GM12878 (cell line): ENCODE data around the gene PALLD. TPM values are rescaled to one million over a fixed set of nuclear protein-coding genes. Genes with fewer than 3 reads are reported as not detected.
A peak's percentile ranks its signal among the peaks of the same experiment; 100 is the strongest.
"Not testable (repeated sequence)": the region's sequence is repeated elsewhere in the genome, so short reads cannot be mapped to it uniquely, and the experiment has no call there.

ENCODE experiments used
- ATAC-seq: fragments of 200-7000 bp; cut with Tn5 transposase; 3 replicates; pipeline ENCODE4 v1.9.1; 2020; ENCODE audit warnings: mild to moderate bottlenecking, moderate library complexity
- BruUV-seq: library from RNA; stranded (reverse); fragments of 400-500 nt; replicated peaks from 2 replicates; lab custom pipeline; 2021; lab: Mats Ljungman, UMichigan
- CTCF ChIA-PET: fragments of 300-600 bp; sonication (Branson Sonifier 250); formaldehyde crosslinking; extraction: SDS; loops from one replicate; lab custom pipeline; 2021; ENCODE audit warnings: inconsistent platforms; lab: Yijun Ruan, JAX
- POLR2A ChIA-PET: fragments of 350-600 bp; formaldehyde crosslinking; extraction: SDS; loops from one replicate; lab custom pipeline; 2021; ENCODE audit warnings: inconsistent platforms; lab: Charles Lee
- RAD21 ChIA-PET: fragments of 300-600 bp; sonication (Branson Sonifier 250); formaldehyde crosslinking; loops from one replicate; lab custom pipeline; 2023; ENCODE audit warnings: antibody characterized with exemption; ENCODE audit not compliant: unreplicated experiment; lab: Charles Lee
- SMC1A ChIA-PET: fragments of 300-600 bp; sonication (Branson Sonifier 250); formaldehyde crosslinking; loops from one replicate; lab custom pipeline; 2023; ENCODE audit not compliant: unreplicated experiment, uncharacterized antibody; lab: Charles Lee
- DNase-seq: peaks from one replicate; pipeline ENCODE4 v3.0.0-alpha.2; 2011; ENCODE audit warnings: low read depth, low spot score
- FAIRE-seq: peaks from 3 replicates; lab custom pipeline; 2011; peaks lifted over from hg19 to GRCh38; lab: Jason Lieb, UNC
- H2AFZ ChIP-seq: 2 replicates; pipeline ENCODE4 v1.6.0; 2011; ENCODE audit warnings: low read depth, low read length, control low read depth; ENCODE audit not compliant: control insufficient read depth
- H3K27ac ChIP-seq: 2 replicates; pipeline ENCODE4 v1.5.1; 2011; ENCODE audit warnings: control low read depth; ENCODE audit not compliant: control insufficient read depth, insufficient read depth
- H3K27me3 ChIP-seq, 2 experiments: replicated peaks in 1 of 2; 2 replicates each; pipeline versions ENCODE4 v1.6.0 to v1.6.1; 2011; ENCODE audit warnings: low read length in 1 of 2; ENCODE audit not compliant: control insufficient read depth in 2 of 2, insufficient read depth in 2 of 2
- H3K36me3 ChIP-seq, 2 experiments: 2 replicates each; pipeline ENCODE4 v1.5.1; 2011; ENCODE audit warnings: low read length in 1 of 2; ENCODE audit not compliant: control insufficient read depth in 2 of 2, insufficient read depth in 2 of 2
- H3K4me1 ChIP-seq: 2 replicates; pipeline ENCODE4 v1.6.1; 2011; ENCODE audit warnings: mild to moderate bottlenecking, low read length, moderate library complexity, mixed read lengths; ENCODE audit not compliant: control insufficient read depth, insufficient read depth
- H3K4me2 ChIP-seq: 2 replicates; pipeline ENCODE4 v1.6.0; 2011; ENCODE audit warnings: control low read depth; ENCODE audit not compliant: control insufficient read depth, insufficient read depth
- H3K4me3 ChIP-seq: fragments of 200-600 bp; sonication (generic); 2 replicates; pipeline ENCODE4 v1.5.1; 2016
- H3K79me2 ChIP-seq: 2 replicates; pipeline ENCODE4 v1.6.0; 2011; ENCODE audit warnings: low read length; ENCODE audit not compliant: control insufficient read depth, insufficient read depth
- H3K9ac ChIP-seq: 2 replicates; pipeline ENCODE4 v1.8.0; 2011; ENCODE audit warnings: low read length, control low read depth, mixed read lengths; ENCODE audit not compliant: control insufficient read depth, insufficient read depth
- H3K9me3 ChIP-seq: replicated peaks from 3 replicates; pipeline ENCODE4 v1.5.1; 2011; ENCODE audit warnings: mild to moderate bottlenecking, low read length; ENCODE audit not compliant: control insufficient read depth, insufficient read depth
- H4K20me1 ChIP-seq: 2 replicates; pipeline ENCODE4 v1.6.0; 2011; ENCODE audit not compliant: control insufficient read depth, insufficient read depth
- BCL11A ChIP-seq: IDR thresholded peaks from 2 replicates; pipeline ENCODE4 v1.6.1; 2011; ENCODE audit warnings: low read depth, low read length
- BRCA1 ChIP-seq: IDR thresholded peaks from 2 replicates; pipeline ENCODE4 v1.6.1; 2011; ENCODE audit warnings: low read depth, low read length, improper control_type of control experiment
- EED ChIP-seq: sonication (generic); IDR thresholded peaks from 2 replicates; pipeline ENCODE4 v1.6.1; 2016; ENCODE audit warnings: antibody characterized with exemption, low read depth
- IKZF1 ChIP-seq: fragments of 450-650 bp; conservative IDR thresholded peaks from 2 replicates; pipeline ENCODE4 v1.6.1; 2017; ENCODE audit warnings: antibody characterized with exemption, mild to moderate bottlenecking
- IKZF2 ChIP-seq, 2 experiments: fragments of 450-650 bp; IDR thresholded peaks; 2 replicates each; pipeline ENCODE4 v1.6.1; 2017; ENCODE audit warnings: mild to moderate bottlenecking in 2 of 2, moderate library complexity in 2 of 2
- MEF2B ChIP-seq: fragments of 450-650 bp; IDR thresholded peaks from 2 replicates; pipeline ENCODE4 v1.6.1; 2018; ENCODE audit warnings: mild to moderate bottlenecking, moderate library complexity; ENCODE audit not compliant: partially characterized antibody, poor library complexity, severe bottlenecking
- NBN ChIP-seq: fragments of 450-650 bp; IDR thresholded peaks from 2 replicates; pipeline ENCODE4 v1.6.1; 2016
- SIN3A ChIP-seq: IDR thresholded peaks from 2 replicates; pipeline ENCODE4 v1.6.1; 2012; ENCODE audit warnings: low read depth, low read length, improper control_type of control experiment
- SMARCA5 ChIP-seq: fragments of 450-650 bp; IDR thresholded peaks from 2 replicates; pipeline ENCODE4 v1.6.1; 2017; ENCODE audit warnings: mild to moderate bottlenecking
- SPI1 ChIP-seq: IDR thresholded peaks from 2 replicates; pipeline ENCODE4 v1.6.1; 2011; ENCODE audit warnings: low read depth, mild to moderate bottlenecking, low read length, moderate library complexity, borderline replicate concordance; ENCODE audit not compliant: insufficient read depth
- ZNF24 ChIP-seq: fragments of 450-650 bp; IDR thresholded peaks from 2 replicates; pipeline ENCODE4 v1.6.1; 2017; ENCODE audit warnings: antibody characterized with exemption, mild to moderate bottlenecking
- in situ Hi-C: fragments of 300-500 bp; cut with MboI; formaldehyde crosslinking; loops from 9 replicates; pipeline ENCODE4 v1.14.3; 2018; ENCODE audit warnings: mixed read lengths
- intact Hi-C: fragments of 100-400 bp; cut with micrococcal nuclease; formaldehyde crosslinking; loops from one replicate; pipeline ENCODE4 v1.14.2; 2022; ENCODE audit not compliant: unreplicated experiment
- polyA plus RNA-seq, 11 experiments: library from polyadenylated mRNA; depleted of rRNA in 4 of 11; unstranded in 6 of 11; stranded (reverse) in 5 of 11; fragments of >200 nt; fragmentation: Nextera tagmentation in 4 of 11; fragmentation: Illumina TruSeq in 1 of 11; extraction: Ambion mirVana in 4 of 11; extraction: Trizol in 1 of 11; gene quantifications; 1 replicate in 1 of 11; 2 replicates in 10 of 11; pipeline versions ENCODE4 v1.2.1 to v1.2.3, GENCODE V29; 2011 to 2016; ENCODE audit warnings: inconsistent platforms in 2 of 11, missing spikeins in 2 of 11, low read depth in 1 of 11
- total RNA-seq, 4 experiments: library from RNA; depleted of rRNA in 3 of 4; stranded (reverse); fragments of >200 nt in 3 of 4; fragmentation: Illumina TruSeq in 1 of 4; extraction: Trizol in 1 of 4; gene quantifications; 2 replicates each; pipeline versions ENCODE4 v1.2.1 to v1.2.3, GENCODE V29; 2013 to 2021
- TF ChIP-seq, protein P1 (sequence below): IDR thresholded peaks from 2 replicates; pipeline ENCODE4 v1.6.1; 2012; ENCODE audit warnings: improper control_type of control experiment, low read depth, low read length; ENCODE audit not compliant: insufficient replicate concordance

PALLD gene
- total and polyA plus RNA-seq, 10 of the 15 experiments (the other 5 are each of a cell fraction or from before 2014, with no cell fraction given), result 1.0 to 7.7 (median 1.7) TPM

DNA sequence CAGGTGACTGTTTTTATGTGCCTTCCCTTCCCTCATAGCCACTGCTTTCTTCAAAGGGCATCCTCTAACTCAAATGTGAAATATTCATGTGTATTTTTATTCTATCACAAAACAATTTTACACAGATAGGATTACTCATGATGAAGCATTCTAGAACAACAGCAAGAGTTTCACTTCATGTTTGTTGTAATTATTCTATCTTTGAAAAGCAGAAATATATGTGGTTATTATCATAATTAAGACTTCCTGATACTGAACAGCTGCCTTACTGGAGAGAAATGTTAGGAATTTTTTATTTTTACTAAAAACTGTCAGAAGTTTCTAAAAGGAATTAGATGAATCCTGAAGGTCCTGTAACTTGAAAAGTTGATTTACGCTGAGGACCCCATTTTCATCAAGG lies 229.1 kb downstream of the PALLD start (continued):
- TF ChIP-seq, protein P1, sequence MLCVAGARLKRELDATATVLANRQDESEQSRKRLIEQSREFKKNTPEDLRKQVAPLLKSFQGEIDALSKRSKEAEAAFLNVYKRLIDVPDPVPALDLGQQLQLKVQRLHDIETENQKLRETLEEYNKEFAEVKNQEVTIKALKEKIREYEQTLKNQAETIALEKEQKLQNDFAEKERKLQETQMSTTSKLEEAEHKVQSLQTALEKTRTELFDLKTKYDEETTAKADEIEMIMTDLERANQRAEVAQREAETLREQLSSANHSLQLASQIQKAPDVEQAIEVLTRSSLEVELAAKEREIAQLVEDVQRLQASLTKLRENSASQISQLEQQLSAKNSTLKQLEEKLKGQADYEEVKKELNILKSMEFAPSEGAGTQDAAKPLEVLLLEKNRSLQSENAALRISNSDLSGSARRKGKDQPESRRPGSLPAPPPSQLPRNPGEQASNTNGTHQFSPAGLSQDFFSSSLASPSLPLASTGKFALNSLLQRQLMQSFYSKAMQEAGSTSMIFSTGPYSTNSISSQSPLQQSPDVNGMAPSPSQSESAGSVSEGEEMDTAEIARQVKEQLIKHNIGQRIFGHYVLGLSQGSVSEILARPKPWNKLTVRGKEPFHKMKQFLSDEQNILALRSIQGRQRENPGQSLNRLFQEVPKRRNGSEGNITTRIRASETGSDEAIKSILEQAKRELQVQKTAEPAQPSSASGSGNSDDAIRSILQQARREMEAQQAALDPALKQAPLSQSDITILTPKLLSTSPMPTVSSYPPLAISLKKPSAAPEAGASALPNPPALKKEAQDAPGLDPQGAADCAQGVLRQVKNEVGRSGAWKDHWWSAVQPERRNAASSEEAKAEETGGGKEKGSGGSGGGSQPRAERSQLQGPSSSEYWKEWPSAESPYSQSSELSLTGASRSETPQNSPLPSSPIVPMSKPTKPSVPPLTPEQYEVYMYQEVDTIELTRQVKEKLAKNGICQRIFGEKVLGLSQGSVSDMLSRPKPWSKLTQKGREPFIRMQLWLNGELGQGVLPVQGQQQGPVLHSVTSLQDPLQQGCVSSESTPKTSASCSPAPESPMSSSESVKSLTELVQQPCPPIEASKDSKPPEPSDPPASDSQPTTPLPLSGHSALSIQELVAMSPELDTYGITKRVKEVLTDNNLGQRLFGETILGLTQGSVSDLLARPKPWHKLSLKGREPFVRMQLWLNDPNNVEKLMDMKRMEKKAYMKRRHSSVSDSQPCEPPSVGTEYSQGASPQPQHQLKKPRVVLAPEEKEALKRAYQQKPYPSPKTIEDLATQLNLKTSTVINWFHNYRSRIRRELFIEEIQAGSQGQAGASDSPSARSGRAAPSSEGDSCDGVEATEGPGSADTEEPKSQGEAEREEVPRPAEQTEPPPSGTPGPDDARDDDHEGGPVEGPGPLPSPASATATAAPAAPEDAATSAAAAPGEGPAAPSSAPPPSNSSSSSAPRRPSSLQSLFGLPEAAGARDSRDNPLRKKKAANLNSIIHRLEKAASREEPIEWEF, result no peak
- TF ChIP-seq BRCA1 (no peak), NBN (no peak), BCL11A (no peak), MEF2B (no peak), ZNF24 (0 out of 2 replicates have a peak, but pooled peaks have one; percentile 27), SIN3A (no peak), IKZF2 (IDR thresholded peaks at IDR 0.05) (peak; percentile 50 to 65; a peak in 2 of 4 replicates), SMARCA5 (0 out of 2 replicates have a peak, but pooled peaks have one; percentile 70), SPI1 (peak; percentile 26; the same call in 1 of the 2 replicates), EED (no peak), IKZF1 (peak; percentile 48; the same call in 1 of the 2 replicates)

DNA sequence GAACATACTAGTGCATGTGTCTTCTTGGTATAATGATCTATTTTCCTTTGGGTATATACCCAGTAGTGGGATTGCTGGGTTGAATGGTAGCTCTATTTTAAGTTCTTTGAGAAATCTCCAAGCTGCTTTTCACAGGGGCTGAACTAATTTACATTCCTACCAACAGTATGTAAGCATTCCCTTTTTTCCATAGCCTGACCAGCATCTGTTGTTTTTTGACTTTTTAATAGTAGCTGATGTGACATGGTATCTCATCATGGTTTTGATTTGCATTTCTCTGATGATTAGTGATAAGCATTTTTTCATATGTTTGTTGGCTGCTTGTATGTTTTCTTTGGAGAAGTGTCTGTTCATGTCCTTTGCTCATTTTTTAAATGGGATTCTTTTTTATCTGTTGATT lies 230.3 kb downstream of the PALLD start:
- H3K27ac ChIP-seq, H4K20me1 ChIP-seq, DNase-seq, H3K79me2 ChIP-seq, H3K27me3 ChIP-seq, H2AFZ ChIP-seq, FAIRE-seq, H3K4me1 ChIP-seq, BruUV-seq, POLR2A ChIA-PET, H3K36me3 ChIP-seq, H3K9me3 ChIP-seq, H3K9ac ChIP-seq, H3K4me3 ChIP-seq, H3K4me2 ChIP-seq, ATAC-seq, in situ Hi-C loops: not testable (repeated sequence)
- intact Hi-C loops, result loop anchor here (5.0 kb wide), 1 partner anchor 105 kb away; no protein-coding TSS in a partner anchor
- RAD21 ChIA-PET, result interaction anchor here (1.2 kb wide), 1 partner anchor 122 kb away, joined by 3 read pairs; no protein-coding TSS in a partner anchor
- CTCF ChIA-PET, result interaction anchor here (0.6 to 1.6 kb wide), 5 partner anchors 8 to 91 kb away, joined by 3 to 7 read pairs (median 3); no protein-coding TSS in a partner anchor
- SMC1A ChIA-PET, result interaction anchor here (0.7 to 1.2 kb wide), 4 partner anchors 9 to 68 kb away, joined by 3 to 5 read pairs (median 3); no protein-coding TSS in a partner anchor
